Gastrocnemius medialis (tissue), 4 donors: Measurements from ENCODE around the gene GRIN2A.

Source experiments
- POLR2A ChIP-seq, 2 donors: fragments of 450-650 bp; IDR thresholded peaks; one replicate each; pipeline ENCODE4 v1.6.1; 2017; ENCODE audit warnings: antibody characterized with exemption in 2 of 2, mild to moderate bottlenecking in 2 of 2, moderate library complexity in 2 of 2
- TF ChIP-seq, protein P1 (sequence below), 5 experiments: fragments of 450-650 bp in 3 of 5; fragments of 200-600 bp in 2 of 5; sonication (generic) in 2 of 5; IDR thresholded peaks in 4 of 5; conservative IDR thresholded peaks in 1 of 5; 1 replicate in 4 of 5; 2 replicates in 1 of 5; pipeline ENCODE4 v1.5.1; 2016 to 2019; ENCODE audit warnings: antibody characterized with exemption in 5 of 5, mild to moderate bottlenecking in 3 of 5, moderate library complexity in 3 of 5

DNA sequence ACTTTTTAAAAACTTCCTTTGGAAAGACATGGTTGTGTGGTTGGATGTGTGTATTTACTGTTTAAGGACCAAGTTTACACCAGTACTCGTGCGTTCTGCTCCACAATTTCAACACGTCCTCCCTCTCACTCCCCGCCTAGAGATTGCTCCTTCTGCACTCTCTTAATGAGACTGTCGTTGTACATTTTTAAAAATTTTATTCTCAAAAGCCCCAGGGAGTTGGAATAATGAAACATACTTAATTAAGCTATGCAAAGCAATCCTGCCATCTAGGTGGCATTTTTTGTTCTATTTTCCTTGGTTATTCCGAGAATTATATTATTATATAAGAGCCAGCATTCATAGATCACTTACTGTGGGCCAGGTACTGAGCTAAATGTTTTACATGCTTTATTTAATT lies 264.5 kb downstream of the GRIN2A start:
- TF ChIP-seq, protein P1, sequence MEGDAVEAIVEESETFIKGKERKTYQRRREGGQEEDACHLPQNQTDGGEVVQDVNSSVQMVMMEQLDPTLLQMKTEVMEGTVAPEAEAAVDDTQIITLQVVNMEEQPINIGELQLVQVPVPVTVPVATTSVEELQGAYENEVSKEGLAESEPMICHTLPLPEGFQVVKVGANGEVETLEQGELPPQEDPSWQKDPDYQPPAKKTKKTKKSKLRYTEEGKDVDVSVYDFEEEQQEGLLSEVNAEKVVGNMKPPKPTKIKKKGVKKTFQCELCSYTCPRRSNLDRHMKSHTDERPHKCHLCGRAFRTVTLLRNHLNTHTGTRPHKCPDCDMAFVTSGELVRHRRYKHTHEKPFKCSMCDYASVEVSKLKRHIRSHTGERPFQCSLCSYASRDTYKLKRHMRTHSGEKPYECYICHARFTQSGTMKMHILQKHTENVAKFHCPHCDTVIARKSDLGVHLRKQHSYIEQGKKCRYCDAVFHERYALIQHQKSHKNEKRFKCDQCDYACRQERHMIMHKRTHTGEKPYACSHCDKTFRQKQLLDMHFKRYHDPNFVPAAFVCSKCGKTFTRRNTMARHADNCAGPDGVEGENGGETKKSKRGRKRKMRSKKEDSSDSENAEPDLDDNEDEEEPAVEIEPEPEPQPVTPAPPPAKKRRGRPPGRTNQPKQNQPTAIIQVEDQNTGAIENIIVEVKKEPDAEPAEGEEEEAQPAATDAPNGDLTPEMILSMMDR (IDR thresholded peaks at IDR 0.05 in 4 of 5, conservative IDR thresholded peaks at IDR 0.05 in 1 of 5), result no peak
- no peak for TF ChIP-seq POLR2A (IDR thresholded peaks at IDR 0.05)
